Fibroblast of the aortic adventitia (primary cell): ENCODE measurements around the gene FOXP1. TPM values are rescaled to one million over a fixed set of nuclear protein-coding genes. Genes with fewer than 3 reads are reported as not detected.
"Not testable (repeated sequence)": the region's sequence is repeated elsewhere in the genome, so short reads cannot be mapped to it uniquely, and the experiment has no call there.

ENCODE experiments used
- DNase-seq: peaks from one replicate; pipeline ENCODE4 v3.0.0-alpha.2; 2010; ENCODE audit warnings: low read depth
- H3K4me3 ChIP-seq: 2 replicates; pipeline ENCODE4 v1.5.1; 2011; ENCODE audit warnings: low read depth, mild to moderate bottlenecking, control low read depth, low read length, moderate library complexity
- CTCF ChIP-seq: IDR thresholded peaks from 2 replicates; pipeline ENCODE4 v1.5.1; 2011; ENCODE audit warnings: mild to moderate bottlenecking, low read length, control low read depth, inconsistent platforms; ENCODE audit not compliant: insufficient read depth
- total RNA-seq: library from RNA; depleted of rRNA; stranded (reverse); fragments of >200 nt; gene quantifications from 2 replicates; pipeline ENCODE4 v1.2.3, GENCODE V29; 2012; ENCODE audit warnings: low replicate concordance

The FOXP1 gene
- total RNA-seq, 1 donor, result 115 TPM

DNA sequence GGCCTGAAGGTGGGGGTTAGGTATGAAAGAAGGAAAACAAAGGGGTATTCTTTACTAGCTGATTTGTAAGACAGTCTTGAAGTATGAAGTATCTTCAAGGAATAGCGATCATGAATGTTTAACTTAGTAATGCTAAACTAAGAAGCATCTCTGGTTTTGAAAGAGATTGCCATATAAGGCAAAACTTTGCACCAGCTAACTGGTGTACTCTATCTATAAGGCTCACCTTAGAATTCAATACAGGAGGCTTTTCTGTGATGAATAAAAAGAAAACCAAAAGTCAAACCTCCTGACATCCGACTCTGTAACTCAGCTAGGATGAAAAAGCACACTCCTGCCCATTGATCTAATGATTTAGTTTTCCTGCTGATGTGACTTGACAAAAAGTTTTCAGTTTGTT is 54.7 kb downstream of the FOXP1 start:
- no peak for DNase-seq
- no peak overlapping the region for H3K4me3 ChIP-seq
- no peak for TF ChIP-seq CTCF

DNA sequence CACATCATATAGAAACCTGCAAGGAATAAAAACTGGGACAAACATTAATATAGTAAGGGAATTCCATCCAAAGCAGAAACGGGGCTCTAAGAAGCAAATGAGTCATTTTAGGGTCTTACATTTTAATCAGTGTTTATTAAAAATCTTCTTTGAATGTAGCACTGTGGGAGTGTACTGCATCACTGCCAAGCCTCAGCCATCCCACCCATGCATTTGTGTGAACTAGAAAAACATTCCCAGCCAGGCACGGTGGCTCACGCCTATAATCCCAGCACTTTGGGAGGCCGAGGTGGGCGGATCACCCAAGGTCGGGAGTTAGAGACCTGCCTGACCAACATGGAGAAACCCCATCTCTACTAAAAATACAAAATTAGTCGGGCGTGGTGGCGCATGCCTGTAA is 57.1 kb downstream of the FOXP1 start:
- H3K4me3 ChIP-seq, DNase-seq: not testable (repeated sequence)

- no peak for DNase-seq
- no peak overlapping the region for H3K4me3 ChIP-seq
- TF ChIP-seq CTCF, result no peak
These were observed 58.1 kb downstream of the FOXP1 start for GRCh38 chr3:71525391-71525790.

DNA sequence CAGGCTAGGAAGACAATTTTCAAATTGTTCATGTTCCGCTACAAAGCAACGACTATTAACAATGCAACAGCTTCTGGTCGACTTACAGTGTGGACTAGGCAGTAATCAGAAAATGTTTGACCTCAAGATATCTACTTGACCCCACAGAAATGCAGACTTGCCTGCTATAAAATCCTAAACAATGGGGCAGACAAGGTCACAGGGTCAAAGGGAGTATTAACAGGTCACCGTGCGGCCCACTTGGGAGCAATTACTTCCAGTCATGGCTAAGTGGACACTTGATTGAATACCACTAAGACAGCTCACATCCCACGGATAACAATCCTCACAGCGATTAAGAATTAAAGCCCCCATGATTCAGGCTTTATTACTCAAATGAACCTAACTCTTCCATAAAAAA is 58.9 kb downstream of the FOXP1 start:
- H3K4me3 ChIP-seq, result no peak overlapping the region
- no peak for TF ChIP-seq CTCF
- no peak for DNase-seq

GRCh38 chr3:71523628-71524027 is 59.9 kb downstream of the FOXP1 start:
- H3K4me3 ChIP-seq, result no peak overlapping the region
- TF ChIP-seq CTCF, result no peak
- peak; percentile 47 for DNase-seq

GRCh38 chr3:71521940-71522876 is 61.3 kb downstream of the FOXP1 start:
- TF ChIP-seq CTCF, result no peak

GRCh38 chr3:71521021-71521352 is 62.5 kb downstream of the FOXP1 start:
- no peak for TF ChIP-seq CTCF
- H3K4me3 ChIP-seq, result no peak overlapping the region
- no peak for DNase-seq

More at GRCh38 chr3:71521940-71522876, 61.3 kb downstream of the FOXP1 start:
- H3K4me3 ChIP-seq, result no peak overlapping the region
- no peak for DNase-seq
